Panc1 (cell line): ENCODE data around the gene ZNF180.

Source experiments
- POLR2AphosphoS5 ChIP-seq: IDR thresholded peaks from 2 replicates; pipeline ENCODE4 v1.6.1; 2012; ENCODE audit warnings: mild to moderate bottlenecking, low read depth, low read length, moderate library complexity
- TF ChIP-seq, protein P1 (sequence below), 2 experiments: IDR thresholded peaks; 2 replicates each; pipeline ENCODE4 v1.6.1; 2011 to 2012; ENCODE audit warnings: low read depth in 2 of 2, control low read depth in 1 of 2, low read length in 1 of 2, mild to moderate bottlenecking in 1 of 2, moderate library complexity in 1 of 2; ENCODE audit not compliant: insufficient read depth in 1 of 2
- TF ChIP-seq, protein P2 (sequence below): fragments of 450-650 bp; IDR thresholded peaks from 2 replicates; pipeline ENCODE4 v1.5.1; 2017; ENCODE audit warnings: mild to moderate bottlenecking

DNA sequence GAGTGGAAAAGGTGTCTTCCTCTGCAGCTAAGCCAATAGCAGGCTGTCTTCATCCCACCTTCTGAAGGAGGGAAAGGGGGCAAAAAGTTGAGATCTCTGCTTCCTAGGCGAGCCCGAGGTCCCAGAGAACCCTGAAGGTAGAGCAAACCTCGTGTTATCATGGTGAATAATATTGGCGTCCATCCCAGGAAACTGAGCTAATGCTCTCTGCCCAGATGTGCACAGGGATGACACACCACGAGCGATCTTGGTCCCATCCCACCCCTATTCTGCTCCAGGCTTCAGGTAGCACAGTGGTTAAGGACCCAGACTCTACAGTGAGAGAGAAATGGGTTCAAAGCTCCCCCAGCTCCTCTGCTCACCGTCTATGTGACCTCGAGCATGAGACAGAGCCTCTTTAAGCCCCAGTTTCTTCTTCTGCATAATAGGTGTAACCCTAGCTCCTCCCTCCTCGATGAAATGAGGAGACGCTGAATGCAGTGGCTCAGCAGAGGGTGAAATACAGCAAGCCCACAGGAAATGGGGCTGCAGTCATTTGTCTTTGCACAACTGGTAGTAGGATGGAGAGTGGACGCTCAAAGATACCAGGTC lies 39.0 kb upstream of the ZNF180 start:
- TF ChIP-seq, protein P1, sequence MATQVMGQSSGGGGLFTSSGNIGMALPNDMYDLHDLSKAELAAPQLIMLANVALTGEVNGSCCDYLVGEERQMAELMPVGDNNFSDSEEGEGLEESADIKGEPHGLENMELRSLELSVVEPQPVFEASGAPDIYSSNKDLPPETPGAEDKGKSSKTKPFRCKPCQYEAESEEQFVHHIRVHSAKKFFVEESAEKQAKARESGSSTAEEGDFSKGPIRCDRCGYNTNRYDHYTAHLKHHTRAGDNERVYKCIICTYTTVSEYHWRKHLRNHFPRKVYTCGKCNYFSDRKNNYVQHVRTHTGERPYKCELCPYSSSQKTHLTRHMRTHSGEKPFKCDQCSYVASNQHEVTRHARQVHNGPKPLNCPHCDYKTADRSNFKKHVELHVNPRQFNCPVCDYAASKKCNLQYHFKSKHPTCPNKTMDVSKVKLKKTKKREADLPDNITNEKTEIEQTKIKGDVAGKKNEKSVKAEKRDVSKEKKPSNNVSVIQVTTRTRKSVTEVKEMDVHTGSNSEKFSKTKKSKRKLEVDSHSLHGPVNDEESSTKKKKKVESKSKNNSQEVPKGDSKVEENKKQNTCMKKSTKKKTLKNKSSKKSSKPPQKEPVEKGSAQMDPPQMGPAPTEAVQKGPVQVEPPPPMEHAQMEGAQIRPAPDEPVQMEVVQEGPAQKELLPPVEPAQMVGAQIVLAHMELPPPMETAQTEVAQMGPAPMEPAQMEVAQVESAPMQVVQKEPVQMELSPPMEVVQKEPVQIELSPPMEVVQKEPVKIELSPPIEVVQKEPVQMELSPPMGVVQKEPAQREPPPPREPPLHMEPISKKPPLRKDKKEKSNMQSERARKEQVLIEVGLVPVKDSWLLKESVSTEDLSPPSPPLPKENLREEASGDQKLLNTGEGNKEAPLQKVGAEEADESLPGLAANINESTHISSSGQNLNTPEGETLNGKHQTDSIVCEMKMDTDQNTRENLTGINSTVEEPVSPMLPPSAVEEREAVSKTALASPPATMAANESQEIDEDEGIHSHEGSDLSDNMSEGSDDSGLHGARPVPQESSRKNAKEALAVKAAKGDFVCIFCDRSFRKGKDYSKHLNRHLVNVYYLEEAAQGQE (IDR thresholded peaks at IDR 0.05; ENCODE audit: insufficient read depth in 1 of 2, low read depth in 2 of 2, low read length in 1 of 2) = no peak
- TF ChIP-seq POLR2AphosphoS5 = no peak
- TF ChIP-seq, protein P2, sequence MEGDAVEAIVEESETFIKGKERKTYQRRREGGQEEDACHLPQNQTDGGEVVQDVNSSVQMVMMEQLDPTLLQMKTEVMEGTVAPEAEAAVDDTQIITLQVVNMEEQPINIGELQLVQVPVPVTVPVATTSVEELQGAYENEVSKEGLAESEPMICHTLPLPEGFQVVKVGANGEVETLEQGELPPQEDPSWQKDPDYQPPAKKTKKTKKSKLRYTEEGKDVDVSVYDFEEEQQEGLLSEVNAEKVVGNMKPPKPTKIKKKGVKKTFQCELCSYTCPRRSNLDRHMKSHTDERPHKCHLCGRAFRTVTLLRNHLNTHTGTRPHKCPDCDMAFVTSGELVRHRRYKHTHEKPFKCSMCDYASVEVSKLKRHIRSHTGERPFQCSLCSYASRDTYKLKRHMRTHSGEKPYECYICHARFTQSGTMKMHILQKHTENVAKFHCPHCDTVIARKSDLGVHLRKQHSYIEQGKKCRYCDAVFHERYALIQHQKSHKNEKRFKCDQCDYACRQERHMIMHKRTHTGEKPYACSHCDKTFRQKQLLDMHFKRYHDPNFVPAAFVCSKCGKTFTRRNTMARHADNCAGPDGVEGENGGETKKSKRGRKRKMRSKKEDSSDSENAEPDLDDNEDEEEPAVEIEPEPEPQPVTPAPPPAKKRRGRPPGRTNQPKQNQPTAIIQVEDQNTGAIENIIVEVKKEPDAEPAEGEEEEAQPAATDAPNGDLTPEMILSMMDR = no peak
